Hepatocyte (in vitro differentiated cells): Measurements from ENCODE around the gene DOC2A. TPM values are rescaled to one million over a fixed set of nuclear protein-coding genes. Genes with fewer than 3 reads are reported as not detected.

Source experiments
- DNase-seq: peaks from one replicate; pipeline ENCODE4 v3.0.0-alpha.2; 2016; ENCODE audit warnings: low spot score
- H2AFZ ChIP-seq: fragments of 200-600 bp; sonication (generic); 2 replicates; pipeline ENCODE4 v1.6.0; 2016; ENCODE audit warnings: antibody characterized with exemption, mild to moderate bottlenecking
- H3K27ac ChIP-seq: fragments of 200-600 bp; sonication (generic); 2 replicates; pipeline ENCODE4 v1.5.1; 2016; ENCODE audit warnings: mild to moderate bottlenecking
- H3K27me3 ChIP-seq: fragments of 200-600 bp; sonication (generic); 2 replicates; pipeline ENCODE4 v1.6.1; 2016
- H3K36me3 ChIP-seq: fragments of 200-600 bp; sonication (generic); replicated peaks from 2 replicates; pipeline ENCODE4 v1.5.1; 2016; ENCODE audit warnings: low read depth; ENCODE audit not compliant: insufficient read depth
- H3K4me1 ChIP-seq: fragments of 200-600 bp; sonication (generic); 2 replicates; pipeline ENCODE4 v1.5.1; 2016; ENCODE audit warnings: mild to moderate bottlenecking, moderate library complexity; ENCODE audit not compliant: insufficient read depth
- H3K4me2 ChIP-seq: fragments of 200-600 bp; sonication (generic); 2 replicates; pipeline ENCODE4 v1.6.0; 2016
- H3K4me3 ChIP-seq: fragments of 200-600 bp; sonication (generic); 2 replicates; pipeline ENCODE4 v1.5.1; 2016; ENCODE audit warnings: mild to moderate bottlenecking
- H3K79me2 ChIP-seq: fragments of 200-600 bp; sonication (generic); 2 replicates; pipeline ENCODE4 v1.6.0; 2017; ENCODE audit warnings: mild to moderate bottlenecking
- H3K9me2 ChIP-seq: fragments of 200-600 bp; sonication (generic); replicated peaks from 2 replicates; pipeline ENCODE4 v1.6.0; 2017; ENCODE audit warnings: mild to moderate bottlenecking; ENCODE audit not compliant: insufficient read depth
- H3K9me3 ChIP-seq: fragments of 200-600 bp; sonication (generic); 2 replicates; pipeline ENCODE4 v1.5.1; 2016; ENCODE audit warnings: low read depth, mild to moderate bottlenecking
- H4K20me1 ChIP-seq: fragments of 200-600 bp; sonication (generic); 2 replicates; pipeline ENCODE4 v1.6.0; 2016; ENCODE audit warnings: mild to moderate bottlenecking; ENCODE audit not compliant: insufficient read depth, poor library complexity, severe bottlenecking
- EZH2 ChIP-seq: fragments of 200-600 bp; sonication (generic); IDR thresholded peaks from 2 replicates; pipeline ENCODE4 v1.6.1; 2016; ENCODE audit warnings: antibody characterized with exemption, mild to moderate bottlenecking, borderline replicate concordance
- EZH2phosphoT487 ChIP-seq: fragments of 200-600 bp; sonication (generic); IDR thresholded peaks from one replicate; pipeline ENCODE4 v1.6.1; 2018; ENCODE audit warnings: antibody characterized with exemption, mild to moderate bottlenecking, low read depth, moderate library complexity; ENCODE audit not compliant: unreplicated experiment, severe bottlenecking
- WGBS: methylation state at CpG from one replicate; pipeline ENCODE4 v1.1.6; 2016; ENCODE audit warnings: low lambda C conversion rate; ENCODE audit errors: missing lambda C conversion rate; 5-methylcytosine and 5-hydroxymethylcytosine counted together
- polyA plus RNA-seq: library from polyadenylated mRNA; unstranded; fragments of >200 nt; fragmentation: Nextera tagmentation; extraction: Ambion mirVana; gene quantifications from 2 replicates; pipeline ENCODE4 v1.2.1, GENCODE V29; 2016
- total RNA-seq: library from RNA; depleted of rRNA; stranded (reverse); fragments of >200 nt; gene quantifications from 2 replicates; pipeline ENCODE4 v1.2.3, GENCODE V29; 2014
- TF ChIP-seq, protein P1 (sequence below): fragments of 200-600 bp; sonication (generic); IDR thresholded peaks from 2 replicates; pipeline ENCODE4 v1.5.1; 2016; ENCODE audit warnings: antibody characterized with exemption, mild to moderate bottlenecking; ENCODE audit not compliant: poor library complexity

Gene DOC2A
- total and polyA plus RNA-seq, 2 experiments from 2014 or later, result 6.9 to 13.0 TPM

DNA sequence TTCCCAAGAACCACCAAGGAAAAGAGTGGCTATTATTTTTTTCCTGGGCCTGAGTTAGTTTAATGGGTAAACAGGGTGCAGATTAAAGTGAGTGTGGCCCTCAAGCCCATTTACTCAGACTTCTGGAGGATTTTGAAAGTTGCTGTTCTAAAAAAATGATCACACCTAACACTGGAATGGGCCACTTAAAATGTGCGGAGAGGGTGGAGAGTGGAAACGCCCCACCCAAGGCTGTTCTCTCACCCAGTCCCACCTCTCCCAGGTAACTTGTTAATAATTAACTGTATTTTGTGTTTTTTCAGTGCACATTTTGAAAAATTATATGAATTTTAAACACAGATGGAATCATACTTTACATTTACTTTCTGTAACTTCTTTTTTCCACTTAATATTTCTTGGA, 20.8 kb downstream of the DOC2A start:
- Histone ChIP-seq H3K4me2 (no peak overlapping the region), H4K20me1 (no peaks in the 10 kb centered on the region), H3K9me3 (no peaks in the 10 kb centered on the region), H3K4me1 (peaks cover 9% of the 10 kb centered on the region), H3K36me3 (no peaks in the 10 kb centered on the region), H3K79me2 (no peaks in the 10 kb centered on the region), H3K27ac (no peak overlapping the region), H3K4me3 (no peak overlapping the region), H2AFZ (no peak overlapping the region), H3K27me3 (no peaks in the 10 kb centered on the region), H3K9me2 (no peaks in the 10 kb centered on the region)
- no peak for DNase-seq
- WGBS, result 73% methylated on average over 2 of the region's 2 CpGs
- TF ChIP-seq EZH2phosphoT487 (no peak), EZH2 (no peak)
- TF ChIP-seq, protein P1, sequence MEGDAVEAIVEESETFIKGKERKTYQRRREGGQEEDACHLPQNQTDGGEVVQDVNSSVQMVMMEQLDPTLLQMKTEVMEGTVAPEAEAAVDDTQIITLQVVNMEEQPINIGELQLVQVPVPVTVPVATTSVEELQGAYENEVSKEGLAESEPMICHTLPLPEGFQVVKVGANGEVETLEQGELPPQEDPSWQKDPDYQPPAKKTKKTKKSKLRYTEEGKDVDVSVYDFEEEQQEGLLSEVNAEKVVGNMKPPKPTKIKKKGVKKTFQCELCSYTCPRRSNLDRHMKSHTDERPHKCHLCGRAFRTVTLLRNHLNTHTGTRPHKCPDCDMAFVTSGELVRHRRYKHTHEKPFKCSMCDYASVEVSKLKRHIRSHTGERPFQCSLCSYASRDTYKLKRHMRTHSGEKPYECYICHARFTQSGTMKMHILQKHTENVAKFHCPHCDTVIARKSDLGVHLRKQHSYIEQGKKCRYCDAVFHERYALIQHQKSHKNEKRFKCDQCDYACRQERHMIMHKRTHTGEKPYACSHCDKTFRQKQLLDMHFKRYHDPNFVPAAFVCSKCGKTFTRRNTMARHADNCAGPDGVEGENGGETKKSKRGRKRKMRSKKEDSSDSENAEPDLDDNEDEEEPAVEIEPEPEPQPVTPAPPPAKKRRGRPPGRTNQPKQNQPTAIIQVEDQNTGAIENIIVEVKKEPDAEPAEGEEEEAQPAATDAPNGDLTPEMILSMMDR, result no peak

DNA sequence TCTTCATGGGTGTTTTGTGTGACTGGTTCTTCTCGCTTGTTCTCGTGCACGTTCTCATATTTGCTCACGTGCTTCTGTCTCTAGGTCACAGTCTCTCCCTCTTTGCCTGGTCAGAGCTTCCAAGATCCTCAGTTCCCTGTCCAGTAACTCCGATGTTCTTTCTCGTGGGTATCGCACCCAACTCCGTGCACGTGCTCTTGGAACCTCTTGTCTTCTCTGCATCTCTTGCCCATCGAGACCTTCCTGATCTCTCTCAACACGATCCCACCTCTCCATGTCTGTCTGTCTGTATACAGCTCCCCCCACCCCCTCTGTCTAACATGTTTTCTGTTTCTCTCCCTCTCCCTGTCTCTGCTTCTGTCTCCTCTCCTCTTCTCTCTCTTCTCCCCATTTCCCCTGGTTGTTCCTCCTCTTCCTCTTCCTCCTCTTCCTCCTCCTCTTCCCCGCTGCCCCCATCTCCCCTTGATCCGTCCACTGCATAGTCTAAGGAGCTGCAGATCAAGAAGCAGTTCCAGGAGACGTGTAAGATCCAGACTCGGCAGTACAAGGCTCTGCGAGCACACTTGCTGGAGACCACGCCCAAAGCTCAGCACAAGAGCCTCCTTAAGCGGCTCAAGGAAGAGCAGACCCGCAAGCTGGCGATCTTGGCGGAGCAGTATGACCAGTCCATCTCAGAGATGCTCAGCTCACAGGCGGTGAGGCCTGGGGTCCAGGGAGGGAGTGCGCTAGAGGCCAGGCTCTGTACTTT, 21.5 kb downstream of the DOC2A start:
- Histone ChIP-seq H3K79me2 (no peaks in the 10 kb centered on the region), H3K4me1 (peaks cover 2% of the 10 kb centered on the region), H3K27me3 (no peaks in the 10 kb centered on the region), H3K9me2 (no peaks in the 10 kb centered on the region), H3K9me3 (no peaks in the 10 kb centered on the region), H4K20me1 (no peaks in the 10 kb centered on the region), H3K27ac (no peak overlapping the region), H2AFZ (no peak overlapping the region), H3K4me3 (no peak overlapping the region), H3K4me2 (no peak overlapping the region), H3K36me3 (no peaks in the 10 kb centered on the region)
- DNase-seq, result no peak
- TF ChIP-seq, protein P1, result no peak
- TF ChIP-seq EZH2 (no peak), EZH2phosphoT487 (no peak)
- 93% methylated on average over 23 of the region's 23 CpGs for WGBS

GRCh38 chr16:29988346-29989075, 22.3 kb downstream of the DOC2A start:
- no peak overlapping the region for H3K4me3 ChIP-seq
- H3K4me1 ChIP-seq, result no peaks in the 10 kb centered on the region
- H3K36me3 ChIP-seq, result no peaks in the 10 kb centered on the region
- no peaks in the 10 kb centered on the region for H3K27me3 ChIP-seq
- H3K9me3 ChIP-seq, result no peaks in the 10 kb centered on the region
- no peak for DNase-seq
- no peak overlapping the region for H2AFZ ChIP-seq
- no peak overlapping the region for H3K4me2 ChIP-seq
- no peak overlapping the region for H3K27ac ChIP-seq
- no peaks in the 10 kb centered on the region for H4K20me1 ChIP-seq
- no peaks in the 10 kb centered on the region for H3K9me2 ChIP-seq
- TF ChIP-seq EZH2 (no peak), EZH2phosphoT487 (no peak)
- TF ChIP-seq, protein P1, result no peak
- H3K79me2 ChIP-seq, result no peaks in the 10 kb centered on the region
- 91% methylated on average over 17 of the region's 17 CpGs for WGBS
